Measurements from ENCODE around the gene SALL3.

The SALL3 gene

GRCh38 chr18:78965917-78966792 lies 13.5 kb upstream of the SALL3 start:
- no peak for DNase-seq (ENCODE audit: low spot score)

GRCh38 chr18:78966793-78967106 lies 12.9 kb upstream of the SALL3 start:
- DNase-seq (ENCODE audit: low spot score) = no peak

GRCh38 chr18:78967692-78968091 lies 11.9 kb upstream of the SALL3 start:
- no peak for DNase-seq (ENCODE audit: low spot score)

- DNase-seq (ENCODE audit: low spot score) = no peak
These were observed 9.9 kb upstream of the SALL3 start for GRCh38 chr18:78969574-78970315.

- no peak for DNase-seq (ENCODE audit: low spot score)
These were observed 8.8 kb upstream of the SALL3 start for GRCh38 chr18:78970774-78971333.

- no peak for DNase-seq (ENCODE audit: low spot score)
These were observed 7.9 kb upstream of the SALL3 start for GRCh38 chr18:78971511-78972245.

GRCh38 chr18:78972385-78972918 lies 7.2 kb upstream of the SALL3 start:
- DNase-seq (ENCODE audit: low spot score) = no peak

GRCh38 chr18:78972930-78973331 lies 6.7 kb upstream of the SALL3 start:
- DNase-seq (ENCODE audit: low spot score) = no peak

- DNase-seq (ENCODE audit: low spot score) = no peak
These were observed 6.1 kb upstream of the SALL3 start for GRCh38 chr18:78973357-78974083.

GRCh38 chr18:78974115-78974761 lies 5.4 kb upstream of the SALL3 start:
- peak; percentile 69 for DNase-seq (ENCODE audit: low spot score)

- no peak for DNase-seq (ENCODE audit: low spot score)
These were observed 4.3 kb upstream of the SALL3 start for GRCh38 chr18:78975292-78975691.

GRCh38 chr18:78975699-78976335 lies 3.8 kb upstream of the SALL3 start:
- DNase-seq (ENCODE audit: low spot score) = no peak

- DNase-seq (ENCODE audit: low spot score) = no peak
These were observed 2.6 kb upstream of the SALL3 start for GRCh38 chr18:78976765-78977636.

GRCh38 chr18:78977637-78978348 lies 1.8 kb upstream of the SALL3 start:
- no peak for DNase-seq (ENCODE audit: low spot score)

GRCh38 chr18:78978349-78979055 lies 1.1 kb upstream of the SALL3 start:
- peak; percentile 49 for DNase-seq (ENCODE audit: low spot score)

GRCh38 chr18:78979056-78979729 lies 425 bp upstream of the SALL3 start:
- DNase-seq (ENCODE audit: low spot score) = peak; percentile 70

GRCh38 chr18:78980279-78980771 lies 707 bp downstream of the SALL3 start:
- DNase-seq (ENCODE audit: low spot score) = no peak
